H9 (cell line): ENCODE measurements around the gene MALAT1. TPM values are rescaled to one million over a fixed set of nuclear protein-coding genes. Genes with fewer than 3 reads are reported as not detected.
"Not testable (repeated sequence)": the region's sequence is repeated elsewhere in the genome, so short reads cannot be mapped to it uniquely, and the experiment has no call there.

Source experiments
- DNase-seq: peaks from one replicate; pipeline ENCODE4 v3.0.0-alpha.2; 2017
- H2AFZ ChIP-seq: one replicate; pipeline ENCODE4 v1.6.1; 2013; ENCODE audit warnings: mild to moderate bottlenecking, low read length, control low read depth, moderate library complexity
- H2AK5ac ChIP-seq: 2 replicates; pipeline ENCODE4 v1.6.1; 2013; ENCODE audit warnings: low read length, control low read depth, mixed read lengths; ENCODE audit not compliant: insufficient read length
- H2BK120ac ChIP-seq: one replicate; pipeline ENCODE4 v1.6.1; 2013; ENCODE audit warnings: low read depth, mild to moderate bottlenecking, low read length, control low read depth, inconsistent platforms; ENCODE audit not compliant: poor library complexity, severe bottlenecking
- H2BK12ac ChIP-seq: 2 replicates; pipeline ENCODE4 v1.6.1; 2013; ENCODE audit warnings: low read length, control low read depth, mixed read lengths, low read depth; ENCODE audit not compliant: insufficient read length
- H2BK15ac ChIP-seq: 2 replicates; pipeline ENCODE4 v1.6.1; 2013; ENCODE audit warnings: low read depth, low read length, control low read depth
- H2BK20ac ChIP-seq: one replicate; pipeline ENCODE4 v1.6.1; 2013; ENCODE audit warnings: low read depth, mild to moderate bottlenecking, low read length, control low read depth, inconsistent platforms; ENCODE audit not compliant: poor library complexity, severe bottlenecking
- H2BK5ac ChIP-seq: 2 replicates; pipeline ENCODE4 v1.6.1; 2013; ENCODE audit warnings: low read length, control low read depth, mixed read lengths; ENCODE audit not compliant: insufficient read length
- H3K14ac ChIP-seq: 2 replicates; pipeline ENCODE4 v1.6.1; 2013; ENCODE audit warnings: low read length, control low read depth; ENCODE audit not compliant: insufficient read depth
- H3K18ac ChIP-seq: 2 replicates; pipeline ENCODE4 v1.6.1; 2013; ENCODE audit warnings: low read depth, mild to moderate bottlenecking, mixed read lengths, low read length, control low read depth; ENCODE audit not compliant: insufficient read length
- H3K23ac ChIP-seq: 2 replicates; pipeline ENCODE4 v1.6.1; 2013; ENCODE audit warnings: low read length, control low read depth, mixed read lengths, low read depth; ENCODE audit not compliant: insufficient read length
- H3K23me2 ChIP-seq: 2 replicates; pipeline ENCODE4 v1.6.1; 2013; ENCODE audit warnings: low read depth, mild to moderate bottlenecking, mixed read lengths, low read length, control low read depth; ENCODE audit not compliant: insufficient read length, poor library complexity, severe bottlenecking
- H3K27ac ChIP-seq: 2 replicates; pipeline ENCODE4 v1.5.1; 2013; ENCODE audit warnings: low read length, control low read depth, mixed read lengths, low read depth; ENCODE audit not compliant: insufficient read length
- H3K27me3 ChIP-seq: 2 replicates; pipeline ENCODE4 v1.6.1; 2013; ENCODE audit warnings: low read length, control low read depth, inconsistent platforms; ENCODE audit not compliant: insufficient read depth
- H3K4ac ChIP-seq: 2 replicates; pipeline ENCODE4 v1.6.1; 2013; ENCODE audit warnings: low read depth, mild to moderate bottlenecking, control low read depth, inconsistent platforms, low read length, moderate library complexity
- H3K4me1 ChIP-seq: 2 replicates; pipeline ENCODE4 v1.6.1; 2013; ENCODE audit warnings: low read length, control low read depth, inconsistent platforms; ENCODE audit not compliant: insufficient read depth
- H3K4me2 ChIP-seq: 2 replicates; pipeline ENCODE4 v1.6.1; 2013; ENCODE audit warnings: low read length, control low read depth, mixed read lengths; ENCODE audit not compliant: insufficient read length, insufficient read depth
- H3K56ac ChIP-seq: 2 replicates; pipeline ENCODE4 v1.6.1; 2013; ENCODE audit warnings: low read depth, mild to moderate bottlenecking, mixed read lengths, low read length, control low read depth; ENCODE audit not compliant: insufficient read length
- H3K79me1 ChIP-seq: 2 replicates; pipeline ENCODE4 v1.6.1; 2013; ENCODE audit warnings: low read depth, mild to moderate bottlenecking, moderate library complexity, low read length, control low read depth, inconsistent platforms; ENCODE audit not compliant: insufficient read depth, poor library complexity, severe bottlenecking
- H3K79me2 ChIP-seq: 2 replicates; pipeline ENCODE4 v1.6.1; 2013; ENCODE audit warnings: low read length, control low read depth, inconsistent platforms; ENCODE audit not compliant: insufficient read depth
- H3K9ac ChIP-seq: 2 replicates; pipeline ENCODE4 v1.6.1; 2013; ENCODE audit warnings: low read length, control low read depth, mixed read lengths; ENCODE audit not compliant: insufficient read length; ENCODE audit errors: extremely low read depth
- H3K9me3 ChIP-seq: one replicate; pipeline ENCODE4 v1.6.1; 2013; ENCODE audit warnings: low read depth, low read length, inconsistent platforms; ENCODE audit not compliant: control insufficient read depth
- H3T11ph ChIP-seq: one replicate; pipeline ENCODE4 v1.6.1; 2013; ENCODE audit warnings: mild to moderate bottlenecking, low read length, control low read depth, inconsistent platforms
- H4K20me1 ChIP-seq: one replicate; pipeline ENCODE4 v1.6.1; 2013; ENCODE audit not compliant: control insufficient read depth, insufficient read length, insufficient read depth
- H4K5ac ChIP-seq: 2 replicates; pipeline ENCODE4 v1.6.1; 2013; ENCODE audit warnings: low read depth, mild to moderate bottlenecking, mixed read lengths, low read length, control low read depth; ENCODE audit not compliant: insufficient read length
- H4K8ac ChIP-seq: replicated peaks from 2 replicates; pipeline ENCODE4 v1.6.1; 2013; ENCODE audit warnings: low read length, control low read depth, mixed read lengths, low read depth; ENCODE audit not compliant: insufficient read length
- H4K91ac ChIP-seq: 2 replicates; pipeline ENCODE4 v1.6.1; 2013; ENCODE audit warnings: low read depth, mild to moderate bottlenecking, moderate library complexity, mixed read lengths, low read length, control low read depth; ENCODE audit not compliant: insufficient read length
- H3K27ac Mint-ChIP-seq, 3 experiments: 2 replicates in 2 of 3; 3 replicates in 1 of 3; pipeline ENCODE4 v1.8.0; 2020 to 2021; ENCODE audit warnings: mixed read lengths in 3 of 3, mild to moderate bottlenecking in 1 of 3, moderate library complexity in 1 of 3
- H3K27me3 Mint-ChIP-seq: 2 replicates; pipeline ENCODE4 v1.8.0; 2021; ENCODE audit warnings: low read depth, mild to moderate bottlenecking, moderate library complexity, mixed read lengths
- H3K36me3 Mint-ChIP-seq, 3 experiments: 2 replicates in 2 of 3; 3 replicates in 1 of 3; pipeline ENCODE4 v1.8.0; 2020 to 2021; ENCODE audit warnings: low read depth in 3 of 3, mixed read lengths in 3 of 3; ENCODE audit not compliant: insufficient read depth in 1 of 3
- H3K4me1 Mint-ChIP-seq, 2 experiments: 2 replicates each; pipeline ENCODE4 v1.8.0; 2020; ENCODE audit warnings: mixed read lengths in 2 of 2
- H3K4me3 Mint-ChIP-seq, 2 experiments: 2 replicates in 1 of 2; 3 replicates in 1 of 2; pipeline ENCODE4 v1.8.0; 2020 to 2021; ENCODE audit warnings: mild to moderate bottlenecking in 2 of 2, mixed read lengths in 2 of 2, moderate library complexity in 1 of 2
- H3K9me3 Mint-ChIP-seq, 2 experiments: 2 replicates in 1 of 2; 3 replicates in 1 of 2; pipeline ENCODE4 v1.8.0; 2020; ENCODE audit warnings: mild to moderate bottlenecking in 2 of 2, mixed read lengths in 2 of 2, moderate library complexity in 1 of 2
- CTCF ChIP-seq: fragments of 200-600 bp; sonication (generic); conservative IDR thresholded peaks from 3 replicates; pipeline ENCODE4 v1.8.0; 2021; ENCODE audit warnings: antibody characterized with exemption, mild to moderate bottlenecking
- WGBS: extraction: QIAGEN DNeasy Blood & Tissue Kit; methylation state at CpG from one replicate; pipeline ENCODE4 v1.1.7; 2013; ENCODE audit warnings: missing lambda C conversion rate, low lambda C conversion rate, mixed read lengths; ENCODE audit not compliant: insufficient read length; ENCODE audit errors: extremely low coverage; 5-methylcytosine and 5-hydroxymethylcytosine counted together
- total RNA-seq: library from RNA; stranded (reverse); gene quantifications from 2 replicates; pipeline ENCODE4 v1.2.1, GENCODE V29; 2021

The MALAT1 gene
- total RNA-seq, 1 experiment from 2014 or later: 1,934 TPM

- not testable (repeated sequence) for H4K8ac ChIP-seq, H4K5ac ChIP-seq, H3K9me3 Mint-ChIP-seq, H3K23me2 ChIP-seq, H3K4me3 Mint-ChIP-seq, H3K27ac Mint-ChIP-seq, H4K91ac ChIP-seq, H4K20me1 ChIP-seq, H2AK5ac ChIP-seq, H3K4me1 ChIP-seq, H2BK20ac ChIP-seq, H3K27ac ChIP-seq, H3K79me1 ChIP-seq, H3K18ac ChIP-seq, H3K4ac ChIP-seq, H3K79me2 ChIP-seq, H2BK5ac ChIP-seq, H3K27me3 ChIP-seq, H2BK12ac ChIP-seq, DNase-seq, H3K4me1 Mint-ChIP-seq, H3K4me2 ChIP-seq, H3K9ac ChIP-seq, H3T11ph ChIP-seq, H3K14ac ChIP-seq, H2AFZ ChIP-seq, H3K56ac ChIP-seq, H2BK120ac ChIP-seq, H3K9me3 ChIP-seq, H3K36me3 Mint-ChIP-seq, H2BK15ac ChIP-seq, H3K23ac ChIP-seq
- peaks cover 68% of the 10 kb centered on the region for H3K27me3 Mint-ChIP-seq
- WGBS: no CpG with 5 or more reads among the region's 6 CpGs
- peak; percentile 22; the same call in 1 of the 3 replicates for TF ChIP-seq CTCF
Observed at GRCh38 chr11:65467306-65467705, 31.5 kb upstream of the MALAT1 start.
